Neural progenitor cell (in vitro differentiated cells): Measurements from ENCODE around the gene LRRC47. TPM values are rescaled to one million over a fixed set of nuclear protein-coding genes. Genes with fewer than 3 reads are reported as not detected.

Experiments used
- DNase-seq: peaks from one replicate; pipeline ENCODE4 v3.0.0-alpha.2; 2016; ENCODE audit warnings: low spot score
- H2AFZ ChIP-seq: fragments of 200-600 bp; sonication (generic); replicated peaks from 2 replicates; pipeline ENCODE4 v1.6.1; 2016; ENCODE audit warnings: antibody characterized with exemption
- H3F3A ChIP-seq: fragments of 200-600 bp; sonication (generic); 2 replicates; pipeline ENCODE4 v1.6.1; 2016; ENCODE audit warnings: antibody characterized with exemption, low read depth
- H3K27ac ChIP-seq: fragments of 200-600 bp; sonication (generic); 2 replicates; pipeline ENCODE4 v1.5.1; 2016; ENCODE audit warnings: mild to moderate bottlenecking
- H3K27me3 ChIP-seq: fragments of 200-600 bp; sonication (generic); 2 replicates; pipeline ENCODE4 v1.6.1; 2016; ENCODE audit warnings: mild to moderate bottlenecking, moderate library complexity
- H3K36me3 ChIP-seq: fragments of 200-600 bp; sonication (generic); 2 replicates; pipeline ENCODE4 v1.5.1; 2016
- H3K4me1 ChIP-seq: fragments of 200-600 bp; sonication (generic); 2 replicates; pipeline ENCODE4 v1.6.1; 2016; ENCODE audit warnings: mixed run types
- H3K4me2 ChIP-seq: fragments of 200-600 bp; sonication (generic); 2 replicates; pipeline ENCODE4 v1.6.1; 2016
- H3K4me3 ChIP-seq: fragments of 200-600 bp; sonication (generic); 2 replicates; pipeline ENCODE4 v1.5.1; 2016
- H3K79me2 ChIP-seq: fragments of 200-600 bp; sonication (generic); 2 replicates; pipeline ENCODE4 v1.6.1; 2016; ENCODE audit warnings: low read depth
- H3K9ac ChIP-seq: fragments of 200-600 bp; sonication (generic); 2 replicates; pipeline ENCODE4 v1.6.1; 2016
- H3K9me3 ChIP-seq: fragments of 200-600 bp; sonication (generic); 2 replicates; pipeline ENCODE4 v1.5.1; 2016; ENCODE audit warnings: low read depth
- H4K20me1 ChIP-seq: fragments of 200-600 bp; sonication (generic); 2 replicates; pipeline ENCODE4 v1.6.1; 2016; ENCODE audit warnings: low read depth
- H3K27ac Mint-ChIP-seq: 3 replicates; pipeline ENCODE4 v1.8.0; 2021; ENCODE audit warnings: mixed read lengths
- H3K27me3 Mint-ChIP-seq: 2 replicates; pipeline ENCODE4 v1.8.0; 2022; ENCODE audit warnings: low read depth, mild to moderate bottlenecking, inconsistent platforms, moderate library complexity, mixed read lengths; ENCODE audit not compliant: insufficient read depth
- H3K36me3 Mint-ChIP-seq: 3 replicates; pipeline ENCODE4 v1.8.0; 2021; ENCODE audit warnings: mixed read lengths
- H3K4me1 Mint-ChIP-seq: 3 replicates; pipeline ENCODE4 v1.8.0; 2021; ENCODE audit warnings: mixed read lengths
- H3K4me3 Mint-ChIP-seq: 3 replicates; pipeline ENCODE4 v1.8.0; 2021; ENCODE audit warnings: mild to moderate bottlenecking, moderate library complexity, mixed read lengths
- H3K9me3 Mint-ChIP-seq: 3 replicates; pipeline ENCODE4 v1.8.0; 2020; ENCODE audit warnings: mixed read lengths
- EZH2 ChIP-seq: fragments of 200-600 bp; sonication (generic); IDR thresholded peaks from 2 replicates; pipeline ENCODE4 v1.6.1; 2017; ENCODE audit warnings: antibody characterized with exemption, mild to moderate bottlenecking, moderate library complexity
- EZH2phosphoT487 ChIP-seq: fragments of 200-600 bp; sonication (generic); IDR thresholded peaks from 2 replicates; pipeline ENCODE4 v1.6.1; 2017; ENCODE audit warnings: antibody characterized with exemption
- total RNA-seq: library from RNA; depleted of rRNA; stranded (reverse); fragments of >200 nt; gene quantifications from 2 replicates; pipeline ENCODE4 v1.2.3, GENCODE V29; 2015; ENCODE audit warnings: low replicate concordance
- TF ChIP-seq, protein P1 (sequence below): fragments of 200-600 bp; sonication (generic); IDR thresholded peaks from 2 replicates; pipeline ENCODE4 v1.5.1; 2017; ENCODE audit warnings: antibody characterized with exemption, mild to moderate bottlenecking

LRRC47 gene
- total RNA-seq, 1 donor from 2014 or later, result 51.0 TPM

DNA sequence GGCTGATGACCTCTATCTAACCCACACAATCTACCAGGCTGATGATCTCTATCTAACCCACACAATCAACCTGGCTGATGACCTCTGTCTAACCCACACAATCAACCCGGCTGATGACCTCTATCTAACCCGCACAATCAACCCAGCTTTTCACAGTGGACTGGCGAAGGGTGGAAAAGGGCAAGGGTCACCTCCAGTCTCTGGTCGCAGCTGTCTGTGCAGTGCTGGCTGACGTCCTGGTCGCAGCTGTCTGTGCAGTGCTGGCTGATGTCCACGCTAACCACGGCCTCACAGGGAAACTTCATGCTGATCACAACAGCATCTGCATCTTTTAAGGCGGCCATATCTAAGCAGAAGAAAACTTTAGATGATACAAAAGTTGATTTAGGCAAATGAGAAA, 56.3 kb downstream of the LRRC47 start:
- Histone ChIP-seq H3K4me2 (no peak overlapping the region), H3K9me3 (no peaks in the 10 kb centered on the region), H3K4me1 (no peaks in the 10 kb centered on the region), H3F3A (no peaks in the 10 kb centered on the region), H3K9ac (no peak overlapping the region), H4K20me1 (peaks cover 21% of the 10 kb centered on the region), H3K36me3 (no peaks in the 10 kb centered on the region), H3K79me2 (peaks cover 2% of the 10 kb centered on the region), H3K27ac (no peak overlapping the region), H2AFZ (no peak overlapping the region), H3K27me3 (no peaks in the 10 kb centered on the region), H3K4me3 (no peak overlapping the region)
- no peak for TF ChIP-seq EZH2
- TF ChIP-seq, protein P1, sequence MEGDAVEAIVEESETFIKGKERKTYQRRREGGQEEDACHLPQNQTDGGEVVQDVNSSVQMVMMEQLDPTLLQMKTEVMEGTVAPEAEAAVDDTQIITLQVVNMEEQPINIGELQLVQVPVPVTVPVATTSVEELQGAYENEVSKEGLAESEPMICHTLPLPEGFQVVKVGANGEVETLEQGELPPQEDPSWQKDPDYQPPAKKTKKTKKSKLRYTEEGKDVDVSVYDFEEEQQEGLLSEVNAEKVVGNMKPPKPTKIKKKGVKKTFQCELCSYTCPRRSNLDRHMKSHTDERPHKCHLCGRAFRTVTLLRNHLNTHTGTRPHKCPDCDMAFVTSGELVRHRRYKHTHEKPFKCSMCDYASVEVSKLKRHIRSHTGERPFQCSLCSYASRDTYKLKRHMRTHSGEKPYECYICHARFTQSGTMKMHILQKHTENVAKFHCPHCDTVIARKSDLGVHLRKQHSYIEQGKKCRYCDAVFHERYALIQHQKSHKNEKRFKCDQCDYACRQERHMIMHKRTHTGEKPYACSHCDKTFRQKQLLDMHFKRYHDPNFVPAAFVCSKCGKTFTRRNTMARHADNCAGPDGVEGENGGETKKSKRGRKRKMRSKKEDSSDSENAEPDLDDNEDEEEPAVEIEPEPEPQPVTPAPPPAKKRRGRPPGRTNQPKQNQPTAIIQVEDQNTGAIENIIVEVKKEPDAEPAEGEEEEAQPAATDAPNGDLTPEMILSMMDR, result no peak
- TF ChIP-seq EZH2phosphoT487, result no peak
- Mint-ChIP-seq H3K9me3 (no peaks in the 10 kb centered on the region), H3K27me3 (peaks cover 4% of the 10 kb centered on the region), H3K4me1 (peaks cover 2% of the 10 kb centered on the region), H3K36me3 (peaks cover 14% of the 10 kb centered on the region), H3K27ac (no peak overlapping the region), H3K4me3 (no peak overlapping the region)
- no peak for DNase-seq

DNA sequence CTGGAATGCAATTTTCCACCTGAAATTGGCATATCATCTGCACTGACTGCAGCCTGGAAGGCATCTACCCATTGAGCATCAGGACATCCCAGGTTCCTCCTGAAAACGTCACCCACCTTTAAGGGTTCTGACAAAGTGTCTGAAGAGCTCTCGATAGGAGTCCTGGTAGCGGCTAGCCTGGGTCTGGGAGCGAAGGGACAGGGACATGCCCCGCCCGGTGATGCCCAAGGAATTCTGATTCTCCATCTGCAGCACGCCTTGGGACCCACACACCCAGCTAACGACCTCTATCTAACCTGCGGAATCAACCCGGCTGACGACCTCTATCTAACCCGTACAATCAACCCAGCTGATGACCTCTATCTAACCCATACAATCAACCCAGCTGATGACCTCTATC, 57.4 kb downstream of the LRRC47 start:
- Mint-ChIP-seq H3K27ac (no peak overlapping the region), H3K4me3 (no peak overlapping the region), H3K36me3 (peaks cover 14% of the 10 kb centered on the region), H3K27me3 (peaks cover 2% of the 10 kb centered on the region), H3K4me1 (no peaks in the 10 kb centered on the region), H3K9me3 (no peaks in the 10 kb centered on the region)
- no peaks in the 10 kb centered on the region for H3K79me2 ChIP-seq
- H3K9me3 ChIP-seq, result no peaks in the 10 kb centered on the region
- DNase-seq, result no peak
- H3K27ac ChIP-seq, result no peak overlapping the region
- no peak overlapping the region for H3K4me2 ChIP-seq
- no peaks in the 10 kb centered on the region for H3K27me3 ChIP-seq
- H3F3A ChIP-seq, result no peaks in the 10 kb centered on the region
- peaks cover 15% of the 10 kb centered on the region for H4K20me1 ChIP-seq
- no peak overlapping the region for H3K4me3 ChIP-seq
- H2AFZ ChIP-seq, result no peak overlapping the region
- H3K36me3 ChIP-seq, result no peaks in the 10 kb centered on the region
- TF ChIP-seq, protein P1, result no peak
- no peak for TF ChIP-seq EZH2phosphoT487
- TF ChIP-seq EZH2, result no peak
- no peaks in the 10 kb centered on the region for H3K4me1 ChIP-seq
- no peak overlapping the region for H3K9ac ChIP-seq

DNA sequence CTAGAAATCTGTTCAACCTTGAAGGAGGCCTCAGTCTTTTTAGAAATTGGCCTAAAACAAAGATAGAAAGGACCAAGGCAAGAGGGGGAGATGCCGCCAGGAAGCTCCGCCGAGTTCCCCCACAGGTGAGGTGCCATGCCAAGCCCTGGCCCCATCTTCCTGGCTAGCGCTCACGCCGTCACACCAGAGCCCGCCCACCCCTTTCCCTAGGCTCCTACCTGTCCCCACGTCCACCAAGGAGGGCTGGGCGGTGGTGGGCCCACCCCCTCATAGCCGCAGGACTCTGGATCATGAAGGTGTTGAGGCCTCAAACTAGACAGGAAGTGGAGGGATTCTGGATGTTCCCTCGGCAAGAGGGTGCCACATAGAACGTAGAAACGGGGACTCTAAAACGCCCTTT, 59.6 kb downstream of the LRRC47 start:
- H3K27ac ChIP-seq, result no peak overlapping the region
- H3K4me1 ChIP-seq, result peaks cover 10% of the 10 kb centered on the region
- H3K27me3 ChIP-seq, result no peaks in the 10 kb centered on the region
- H2AFZ ChIP-seq, result no peak overlapping the region
- TF ChIP-seq EZH2phosphoT487 (no peak), EZH2 (no peak)
- TF ChIP-seq, protein P1, result no peak
- H3K4me2 ChIP-seq, result no peak overlapping the region
- Mint-ChIP-seq H3K27ac (no peak overlapping the region), H3K4me1 (peaks cover 6% of the 10 kb centered on the region), H3K9me3 (no peaks in the 10 kb centered on the region), H3K27me3 (no peaks in the 10 kb centered on the region), H3K4me3 (no peak overlapping the region), H3K36me3 (peaks cover 12% of the 10 kb centered on the region)
- no peak overlapping the region for H3K9ac ChIP-seq
- H4K20me1 ChIP-seq, result peaks cover 6% of the 10 kb centered on the region
- no peak for DNase-seq
- no peaks in the 10 kb centered on the region for H3K9me3 ChIP-seq
- no peaks in the 10 kb centered on the region for H3K79me2 ChIP-seq
- no peaks in the 10 kb centered on the region for H3K36me3 ChIP-seq
- H3K4me3 ChIP-seq, result no peak overlapping the region
- no peaks in the 10 kb centered on the region for H3F3A ChIP-seq
